Measurements from ENCODE around the gene SLC37A4.
"Not testable (repeated sequence)": the region's sequence is repeated elsewhere in the genome, so short reads cannot be mapped to it uniquely, and the experiment has no call there.

SLC37A4 gene

DNA sequence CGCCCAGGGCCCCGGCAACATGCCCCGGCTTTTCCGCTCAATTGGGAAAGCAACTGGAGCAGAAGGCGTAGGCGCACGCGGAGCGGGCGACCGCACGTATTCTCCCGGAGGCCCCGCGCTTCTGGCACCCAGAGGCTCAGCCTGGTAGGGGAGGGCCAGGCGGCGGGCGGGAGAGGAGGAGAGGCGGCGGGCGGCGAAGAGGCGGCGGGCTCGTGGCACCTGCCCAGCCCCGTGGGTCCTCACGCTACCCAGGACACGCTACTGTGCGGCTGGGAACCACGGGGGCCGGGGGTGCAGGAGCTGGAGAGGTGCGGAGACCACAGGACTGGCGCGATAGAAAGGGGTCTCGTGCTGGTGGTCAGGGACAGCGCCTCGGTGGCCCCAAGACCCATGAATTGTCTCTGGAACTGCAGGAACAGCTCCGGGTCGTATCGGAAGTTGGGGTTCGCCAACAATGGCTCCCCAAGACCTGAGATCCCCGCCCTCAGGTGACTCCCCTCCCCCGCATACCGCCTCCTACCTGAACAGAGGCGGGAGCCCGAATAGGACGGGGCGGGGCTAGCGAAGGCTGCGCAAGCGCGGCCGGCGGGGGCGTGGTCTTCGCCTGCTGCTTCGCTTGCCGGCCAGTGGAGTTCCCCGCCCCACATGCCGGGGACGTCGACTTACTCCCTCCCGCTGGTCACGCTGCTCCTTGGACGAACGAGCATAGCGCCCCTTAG lies at the start of gene SLC37A4:
SLC37A4 (minus strand) TSS at position 549 of the 719 bp plus-strand sequence.
- DNase-seq: peak; percentile 99 to 100

DNA sequence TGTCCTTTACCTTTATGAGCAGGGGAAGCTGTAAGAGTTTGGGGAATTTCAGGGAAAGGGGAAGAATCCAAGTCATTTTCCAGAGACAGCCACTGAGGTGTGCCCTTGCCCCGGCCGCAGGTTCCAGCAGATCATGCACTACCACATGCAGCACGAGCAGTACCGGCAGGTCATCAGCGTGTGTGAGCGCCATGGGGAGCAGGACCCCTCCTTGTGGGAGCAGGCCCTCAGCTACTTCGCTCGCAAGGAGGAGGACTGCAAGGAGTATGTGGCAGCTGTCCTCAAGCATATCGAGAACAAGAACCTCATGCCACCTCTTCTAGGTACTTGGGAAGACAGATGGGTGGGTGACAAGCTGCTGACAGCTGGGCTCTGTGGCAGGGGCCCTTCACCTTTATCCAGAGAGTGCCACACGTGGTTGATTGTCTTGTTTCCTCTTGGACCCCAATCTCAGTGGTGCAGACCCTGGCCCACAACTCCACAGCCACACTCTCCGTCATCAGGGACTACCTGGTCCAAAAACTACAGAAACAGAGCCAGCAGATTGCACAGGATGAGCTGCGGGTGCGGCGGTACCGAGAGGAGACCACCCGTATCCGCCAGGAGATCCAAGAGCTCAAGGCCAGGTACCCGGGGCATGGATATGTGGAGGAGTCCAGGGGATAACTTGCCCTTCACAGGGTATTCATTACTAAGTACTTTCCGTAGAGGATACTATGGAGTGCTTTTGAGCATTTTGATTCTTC lies 48.2 kb upstream of the SLC37A4 start:
- no peak for DNase-seq

DNA sequence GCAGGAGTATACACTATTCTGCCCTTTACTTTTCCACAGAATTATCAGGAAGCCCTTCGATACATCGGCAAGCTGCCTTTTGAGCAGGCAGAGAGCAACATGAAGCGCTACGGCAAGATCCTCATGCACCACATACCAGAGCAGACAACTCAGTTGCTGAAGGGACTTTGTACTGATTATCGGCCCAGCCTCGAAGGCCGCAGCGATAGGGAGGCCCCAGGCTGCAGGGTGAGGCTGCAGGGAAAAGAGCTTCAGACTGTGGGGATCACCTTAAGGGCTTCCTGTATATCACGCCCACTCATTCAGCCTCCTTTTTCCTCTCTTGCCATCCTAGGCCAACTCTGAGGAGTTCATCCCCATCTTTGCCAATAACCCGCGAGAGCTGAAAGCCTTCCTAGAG lies 47.2 kb upstream of the SLC37A4 start:
- DNase-seq: no peak

DNA sequence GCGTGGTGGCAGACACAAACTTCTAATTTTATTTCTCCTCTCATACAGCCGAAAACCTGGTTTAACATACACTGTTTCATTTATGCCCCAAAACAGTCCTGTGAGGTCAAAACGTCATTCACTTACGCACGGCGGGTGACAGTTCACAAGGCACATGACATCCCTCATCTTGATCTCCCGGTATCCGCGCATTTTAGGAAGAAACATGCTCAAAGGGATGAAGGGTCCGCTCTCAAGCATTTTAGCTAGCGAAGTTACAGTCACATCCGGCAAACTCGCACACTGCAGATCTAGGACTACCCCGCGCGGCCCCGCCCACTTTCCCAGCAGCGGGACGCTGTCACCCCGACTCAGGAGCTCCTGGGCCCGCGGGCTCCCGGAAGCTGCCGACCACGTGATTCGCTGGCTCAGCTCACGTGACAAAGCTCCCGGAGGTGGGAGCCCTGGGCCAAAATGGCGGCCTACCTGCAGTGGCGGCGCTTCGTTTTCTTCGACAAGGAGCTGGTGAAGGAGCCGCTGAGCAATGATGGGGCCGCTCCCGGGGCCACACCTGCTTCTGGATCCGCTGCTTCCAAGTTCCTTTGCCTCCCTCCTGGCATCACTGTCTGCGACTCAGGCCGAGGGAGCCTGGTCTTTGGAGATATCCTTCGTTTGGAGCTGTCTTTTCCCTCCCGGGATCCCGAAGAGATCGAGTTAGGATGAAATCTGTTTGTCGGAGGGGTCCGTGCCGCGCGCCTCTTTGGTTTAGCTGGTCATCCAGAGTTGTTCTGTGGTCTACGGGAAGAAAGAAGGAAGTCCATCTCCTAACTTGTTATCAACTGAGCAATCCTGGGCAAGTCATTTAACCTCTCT lies 36.9 kb upstream of the SLC37A4 start, which contains the start of gene VPS11:
VPS11 (plus strand) TSS at position 448 of the 852 bp plus-strand sequence; CDS start at position 454, 6 bp downstream.
- peak; percentile 97 for DNase-seq

DNA sequence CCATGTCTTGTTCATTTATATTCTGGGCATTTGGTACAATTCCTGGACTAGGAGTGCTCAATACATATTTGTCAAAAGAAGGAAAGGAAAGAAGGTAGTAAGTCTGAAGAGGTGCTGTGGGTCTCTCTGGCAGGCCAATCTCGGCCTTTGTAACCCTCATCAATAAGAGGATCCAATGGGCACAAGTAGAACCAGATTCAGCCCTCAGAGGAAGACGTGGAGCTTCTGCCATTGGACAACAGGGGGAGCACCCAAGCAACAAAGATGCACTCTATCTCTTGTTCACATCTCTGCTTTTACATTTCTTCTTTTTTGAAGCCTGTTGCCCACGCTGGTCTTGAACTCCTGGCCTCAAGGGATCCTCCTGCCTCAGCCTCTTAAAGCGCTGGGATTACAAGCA lies 34.7 kb upstream of the SLC37A4 start:
- DNase-seq: peak; percentile 54 to 68

DNA sequence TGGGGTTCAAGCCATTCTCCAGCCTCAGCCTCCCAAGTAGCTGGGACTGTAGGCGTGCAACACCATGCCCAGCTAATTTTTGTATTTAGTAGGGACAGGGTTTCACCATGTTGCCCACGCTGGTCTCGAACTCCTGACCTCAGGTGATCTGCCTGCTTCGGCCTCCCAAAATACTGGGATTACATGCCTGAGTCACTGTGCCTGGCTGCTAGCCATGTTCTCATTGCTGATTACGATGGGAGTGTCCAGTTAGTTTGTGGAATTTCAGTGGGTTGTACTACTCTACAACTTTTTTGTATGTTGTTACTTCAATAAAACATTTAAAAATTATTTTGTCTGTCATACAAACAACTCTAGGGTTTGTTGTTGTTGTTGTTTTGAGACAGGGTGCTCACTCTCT lies 32.1 kb upstream of the SLC37A4 start:
- DNase-seq: no peak

DNA sequence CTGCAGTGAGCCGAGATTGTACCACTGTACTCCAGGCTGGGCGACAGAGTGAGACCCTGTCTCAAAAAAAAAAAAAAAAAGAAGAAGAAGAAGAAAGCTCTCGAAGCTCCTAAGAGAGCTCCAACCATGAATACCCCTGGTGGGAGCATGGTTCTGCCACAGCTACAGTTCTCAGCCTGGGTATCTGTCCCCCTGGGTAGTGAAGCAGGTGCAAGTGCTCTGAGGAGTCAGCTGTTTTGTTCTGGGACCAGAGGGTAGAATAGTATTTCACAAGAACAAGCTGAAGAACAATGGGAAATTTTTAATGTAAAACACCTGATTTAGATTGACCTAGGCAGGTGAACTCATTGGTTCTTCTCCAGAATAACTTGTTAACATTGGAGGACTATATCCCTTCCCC lies 30.6 kb upstream of the SLC37A4 start:
- DNase-seq: no peak

DNA sequence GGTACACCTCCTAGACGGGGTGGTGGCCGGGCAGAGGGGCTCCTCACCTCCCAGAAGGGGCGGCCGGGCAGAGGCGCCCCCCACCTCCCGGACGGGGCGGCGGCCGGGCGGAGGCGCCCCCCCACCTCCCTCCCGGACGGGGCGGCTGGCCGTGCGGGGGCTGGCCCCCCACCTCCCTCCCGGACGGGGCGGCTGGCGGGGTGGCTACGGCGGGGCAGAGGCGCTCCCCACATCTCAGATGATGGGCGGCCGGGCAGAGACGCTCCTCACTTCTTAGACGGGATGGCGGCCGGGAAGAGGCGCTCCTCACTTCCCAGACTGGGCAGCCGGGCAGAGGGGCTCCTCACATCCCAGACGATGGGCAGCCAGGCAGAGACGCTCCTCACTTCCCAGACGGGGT lies 28.5 kb upstream of the SLC37A4 start:
- not testable (repeated sequence) for DNase-seq

DNA sequence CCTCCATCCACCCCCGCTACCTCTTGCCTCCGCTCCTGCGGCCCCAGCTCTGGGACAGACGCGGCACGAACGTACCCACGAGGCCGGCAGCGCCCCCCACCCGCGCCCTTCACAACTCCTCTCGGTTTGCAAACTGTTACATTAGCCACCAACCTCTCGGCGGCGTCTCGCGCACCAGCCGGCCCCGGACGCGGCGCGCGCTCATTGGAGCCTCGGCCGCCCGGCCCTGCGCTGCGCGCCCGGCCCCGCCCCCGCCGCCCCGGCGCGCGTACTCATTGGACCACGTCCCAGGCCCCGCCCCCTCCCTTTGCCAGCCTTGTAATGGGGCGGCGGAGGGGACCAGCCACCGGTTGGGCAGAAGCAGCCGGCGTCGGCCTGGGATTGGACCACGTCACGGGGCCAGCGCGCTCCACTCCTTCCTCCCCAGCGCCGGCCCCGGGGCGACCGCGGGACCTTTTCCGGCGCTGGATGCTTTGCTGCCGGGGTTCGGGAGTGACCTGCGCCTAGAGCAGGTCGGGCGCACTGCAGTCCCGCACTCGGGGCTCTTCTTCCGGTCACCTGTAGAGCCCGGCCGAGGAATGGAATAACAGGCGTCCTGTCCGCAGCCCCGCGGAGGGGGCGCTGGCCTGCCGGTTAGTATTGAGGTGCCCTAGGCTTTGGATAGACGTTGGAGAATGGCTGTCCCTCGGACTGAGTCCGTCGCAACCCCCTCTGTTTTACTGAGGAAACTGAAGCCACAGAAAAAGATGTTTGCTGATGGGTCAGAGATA lies 26.5 kb upstream of the SLC37A4 start, which contains the start of gene HYOU1:
HYOU1 (minus strand) TSS at position 206 of the 770 bp plus-strand sequence. CDS start 1,045 bp downstream, outside the sequence.
- DNase-seq: peak; percentile 98

DNA sequence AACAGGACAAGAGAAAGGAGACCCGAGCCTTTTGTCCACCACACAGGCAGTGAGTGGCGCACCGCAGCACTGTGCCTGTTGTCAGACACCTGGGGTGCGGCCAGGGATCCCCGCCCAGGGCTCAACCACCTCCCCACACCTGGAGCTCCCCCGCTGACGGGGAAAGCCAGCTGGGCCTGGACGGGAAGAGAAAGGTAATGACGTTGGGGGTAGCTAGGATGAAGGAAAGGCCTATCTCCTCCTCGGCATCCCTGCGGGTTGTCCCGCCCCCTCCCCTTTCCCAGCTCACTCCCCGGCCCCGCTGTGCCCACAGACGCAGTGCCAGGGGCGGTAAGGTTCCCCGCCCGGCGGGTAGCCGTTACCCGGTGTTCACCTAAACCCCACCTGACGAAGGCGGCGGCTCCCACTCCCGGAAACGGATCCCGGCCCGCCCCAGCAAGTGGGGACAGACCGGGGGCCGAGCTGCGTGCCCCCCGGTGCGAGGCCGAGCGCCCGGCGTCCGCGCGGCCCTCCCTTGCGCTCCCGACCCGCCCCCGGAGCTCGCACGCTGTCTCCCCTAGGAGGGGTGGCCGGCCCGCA lies 25.8 kb upstream of the SLC37A4 start:
- DNase-seq: peak; percentile 59 to 67

DNA sequence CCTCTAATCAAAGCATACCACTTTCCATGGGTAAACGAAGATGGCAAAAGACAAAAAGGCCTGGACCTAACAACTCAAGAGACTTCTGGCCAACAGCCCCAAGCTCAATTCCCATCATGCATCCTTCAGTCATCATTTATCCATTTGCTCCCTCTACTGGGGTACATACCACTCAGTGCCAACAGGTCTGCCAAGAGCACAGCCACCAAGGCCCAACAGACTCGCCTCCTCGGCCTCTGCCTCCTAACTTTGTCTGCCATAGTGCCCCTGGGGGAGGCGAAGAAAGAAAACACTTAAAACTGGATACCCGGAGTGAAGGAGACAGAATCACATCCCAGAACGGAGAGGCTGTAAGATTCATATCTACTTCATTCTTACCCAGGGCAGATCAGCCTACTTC lies 25.2 kb upstream of the SLC37A4 start:
- DNase-seq: no peak

DNA sequence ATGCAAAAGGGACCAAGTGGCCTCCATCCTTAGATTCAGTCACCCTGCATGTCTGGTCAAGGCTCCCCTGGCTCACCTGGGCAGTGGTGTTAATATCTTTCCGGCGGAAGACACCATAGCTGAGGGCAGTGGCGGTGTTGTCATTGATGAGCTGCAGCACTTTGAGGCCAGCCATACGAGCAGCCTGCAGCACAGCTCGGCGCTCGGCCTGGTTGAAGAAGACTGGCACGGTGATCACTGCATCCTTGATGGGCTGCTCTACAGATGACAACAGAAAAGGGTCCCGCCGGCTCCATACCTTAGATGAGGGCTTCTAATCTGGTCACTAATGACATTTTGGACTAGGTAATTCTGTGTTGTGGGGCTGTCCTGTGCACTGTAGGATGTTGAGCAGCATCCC lies 23.7 kb upstream of the SLC37A4 start:
- DNase-seq: no peak

DNA sequence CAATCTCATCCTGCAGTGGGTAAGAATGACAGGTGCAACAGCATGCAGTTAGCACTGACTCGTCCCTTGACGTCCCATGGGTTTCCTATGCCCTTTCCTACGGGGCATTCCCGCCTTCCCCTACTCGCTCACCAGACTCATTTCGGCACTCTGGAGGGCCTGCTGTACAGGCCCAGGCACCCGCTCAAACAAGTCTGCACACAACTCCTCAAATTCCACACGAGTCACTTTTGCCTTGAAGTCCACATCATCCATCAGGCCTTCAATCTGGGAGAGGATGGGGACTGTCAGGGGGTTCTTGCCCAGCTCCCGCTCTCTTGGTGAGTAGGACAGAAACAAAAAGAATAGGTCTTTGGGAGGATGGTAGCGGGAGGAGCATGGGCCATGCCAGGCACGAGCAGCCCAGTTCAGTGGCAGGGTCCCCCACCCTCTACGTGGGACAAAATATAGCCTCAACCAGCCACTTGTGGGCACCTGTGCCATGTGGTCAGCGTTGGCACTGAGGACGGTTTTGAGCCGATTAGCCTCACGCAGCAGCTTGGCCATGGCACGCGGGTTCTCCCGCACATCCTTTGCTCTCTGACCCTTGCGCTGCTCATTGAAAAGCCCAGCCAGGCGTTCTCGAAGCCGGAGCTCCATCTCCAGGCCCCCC lies 21.6 kb upstream of the SLC37A4 start:
- no peak for DNase-seq

DNA sequence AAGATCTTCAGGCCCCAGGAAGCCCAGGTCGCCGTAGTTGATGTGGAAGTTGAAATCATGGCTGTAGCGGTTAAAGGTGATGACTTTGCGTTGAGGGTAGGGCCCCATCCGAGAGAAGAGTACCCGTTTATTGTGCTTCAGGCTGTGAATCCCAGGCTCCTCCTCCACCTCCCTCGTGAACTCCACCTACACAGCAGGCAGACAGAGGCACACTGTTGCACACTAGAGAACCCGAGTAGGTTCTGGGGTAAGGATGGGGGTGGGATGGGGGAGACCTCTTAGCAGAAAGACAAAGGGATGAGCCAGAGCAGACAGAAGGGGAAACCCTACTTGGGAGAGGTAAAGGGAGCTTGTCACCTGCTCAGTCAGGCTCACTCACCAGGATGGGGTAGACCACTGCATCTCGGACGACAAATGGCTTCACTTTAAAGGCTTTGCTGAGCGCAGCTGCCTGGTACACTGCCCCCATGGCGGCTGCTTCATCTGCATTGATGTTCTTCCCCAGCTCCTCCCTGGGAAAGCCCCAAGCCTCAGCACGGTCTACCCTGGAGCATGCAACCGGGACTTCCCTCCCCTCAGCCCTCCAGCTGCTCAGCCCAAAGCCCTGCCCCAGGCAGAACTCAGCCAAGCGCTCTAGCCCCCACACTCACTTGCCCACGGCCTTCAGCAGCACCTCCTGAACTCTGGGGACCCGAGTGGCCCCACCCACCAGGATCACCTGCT lies 20.9 kb upstream of the SLC37A4 start:
- DNase-seq: peak; percentile 23 to 35

DNA sequence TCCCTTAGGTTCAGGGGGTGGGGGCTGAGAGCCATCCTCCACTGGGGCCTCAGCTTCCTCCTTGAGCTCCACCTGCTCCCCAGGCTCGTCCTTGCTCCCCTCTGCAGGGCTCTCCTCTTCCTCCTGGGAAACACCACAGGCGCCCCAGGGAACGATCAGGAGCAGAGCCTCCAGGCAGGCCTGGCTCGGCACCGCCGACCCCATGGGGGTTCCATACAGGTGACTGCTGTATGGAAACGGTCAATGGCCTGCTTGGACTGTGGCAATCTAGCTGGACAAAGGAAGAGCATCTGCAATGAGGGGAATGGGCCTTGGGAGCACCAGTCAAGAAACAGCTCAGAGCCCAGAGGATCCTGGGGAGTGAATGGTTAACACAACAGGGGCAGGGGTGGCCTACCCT lies 18.4 kb upstream of the SLC37A4 start:
- DNase-seq: no peak

DNA sequence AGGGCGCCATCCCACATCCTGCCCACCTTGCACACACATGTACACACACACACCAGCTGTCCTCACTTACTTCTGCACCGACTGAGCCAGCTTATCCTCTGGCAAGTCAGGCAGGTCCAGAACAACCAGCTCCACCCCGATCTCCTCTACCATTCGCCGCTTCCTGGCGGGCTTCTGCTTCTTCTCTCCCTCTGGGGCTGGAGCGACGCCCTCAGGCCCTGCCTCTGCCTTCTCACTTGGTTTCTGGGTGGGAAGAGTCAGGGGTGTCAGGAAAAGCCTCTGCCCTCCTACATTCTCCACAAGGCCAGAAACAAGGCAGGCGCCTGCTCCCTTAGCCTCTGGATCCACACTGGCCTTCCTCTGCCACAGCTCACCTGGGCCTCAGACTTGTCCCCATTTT lies 18.0 kb upstream of the SLC37A4 start:
- DNase-seq: no peak

DNA sequence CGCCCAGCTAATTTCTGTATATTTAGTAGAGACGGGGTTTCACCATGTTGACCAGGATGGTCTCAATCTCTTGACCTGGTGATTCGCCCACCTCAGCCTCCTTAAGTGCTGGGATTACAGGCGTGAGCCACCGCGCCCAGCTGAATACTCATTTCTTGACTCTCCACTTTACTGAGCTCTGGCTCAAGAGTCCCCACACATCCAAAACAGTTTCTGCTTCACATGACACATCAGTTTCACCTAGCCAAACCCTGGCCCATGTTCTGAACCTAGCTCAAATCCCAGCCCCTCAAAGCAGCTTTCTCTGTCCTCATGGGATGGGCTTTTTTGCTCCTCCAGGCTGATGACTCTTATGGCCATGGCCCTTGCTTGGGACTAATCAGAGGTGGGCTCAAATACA lies 16.5 kb upstream of the SLC37A4 start:
- no peak for DNase-seq

DNA sequence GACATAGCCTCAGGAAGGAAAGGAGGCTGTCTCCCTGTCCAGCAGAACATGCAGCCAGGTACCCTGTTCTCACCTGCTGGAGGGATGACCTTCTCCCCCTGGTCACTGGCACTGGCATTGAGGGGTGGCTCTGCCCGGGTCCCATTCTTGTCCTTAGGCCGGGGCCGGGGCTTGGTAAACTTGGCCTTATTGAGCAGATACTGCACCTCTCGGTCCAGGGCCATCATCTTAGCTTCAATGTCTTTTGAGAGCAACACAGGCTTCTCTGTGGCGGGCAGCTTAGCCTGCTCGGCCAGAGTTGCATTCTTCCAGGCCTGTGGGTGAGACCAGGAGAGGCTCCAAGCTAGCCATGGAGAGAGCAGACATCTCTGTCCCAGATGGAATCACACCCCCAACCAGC lies 15.8 kb upstream of the SLC37A4 start:
- no peak for DNase-seq

DNA sequence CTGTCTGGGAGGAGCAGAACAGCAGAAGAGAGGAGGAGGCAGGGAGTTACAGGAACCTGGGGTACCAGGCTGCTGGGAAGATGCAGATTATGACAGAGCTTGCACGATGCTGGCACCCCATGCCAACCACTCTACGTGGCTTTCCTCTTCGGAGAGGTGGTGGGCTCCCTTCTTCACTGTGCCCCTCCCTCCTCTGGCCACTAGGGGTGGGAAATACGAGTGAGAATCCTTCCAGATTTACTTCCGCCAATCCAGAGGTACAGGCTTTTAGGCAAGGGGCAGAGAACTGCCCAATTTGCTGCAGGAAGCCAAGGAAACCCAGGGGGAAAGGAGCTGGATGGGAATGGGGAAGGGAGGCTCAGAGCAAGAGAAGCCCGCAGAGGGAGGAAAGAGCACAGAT lies 14.0 kb upstream of the SLC37A4 start:
- no peak for DNase-seq

DNA sequence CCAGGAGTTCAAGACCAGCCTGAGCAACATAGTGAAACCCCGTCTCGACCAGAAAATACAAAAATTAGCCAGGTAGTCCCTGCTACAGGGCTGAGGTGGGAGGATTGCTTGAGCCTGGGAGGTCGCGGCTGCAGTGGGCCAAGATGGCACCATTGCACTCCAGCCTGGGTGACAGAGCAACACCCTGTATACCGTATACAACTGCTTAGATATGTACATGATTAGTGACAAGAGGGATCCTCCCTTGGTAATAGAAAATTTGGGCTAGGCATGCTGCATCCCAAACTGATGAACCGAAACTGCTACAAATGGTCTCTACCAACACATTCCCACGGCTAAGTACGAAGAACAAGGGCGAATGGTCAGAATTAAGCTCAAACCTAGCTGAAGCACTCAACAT lies 12.2 kb upstream of the SLC37A4 start:
- no peak for DNase-seq

Measured in CD4-positive, alpha-beta T cell treated with Interleukin-1 beta for 1 hour (primary cell).